Esophagus squamous epithelium (tissue), 4 donors: Measurements from ENCODE around the gene FOCAD.

Source experiments
- POLR2A ChIP-seq, 4 donors: fragments of 450-650 bp; IDR thresholded peaks; one replicate each; pipeline ENCODE4 v1.6.1; 2017; ENCODE audit warnings: antibody characterized with exemption in 4 of 4, mild to moderate bottlenecking in 4 of 4, moderate library complexity in 3 of 4
- TF ChIP-seq, protein P1 (sequence below), 6 experiments: fragments of 450-650 bp in 4 of 6; fragments of 200-600 bp in 2 of 6; sonication (generic) in 2 of 6; IDR thresholded peaks; one replicate each; pipeline ENCODE4 v1.5.1; 2016 to 2019; ENCODE audit warnings: antibody characterized with exemption in 6 of 6, mild to moderate bottlenecking in 4 of 6, moderate library complexity in 4 of 6

- TF ChIP-seq, protein P1, sequence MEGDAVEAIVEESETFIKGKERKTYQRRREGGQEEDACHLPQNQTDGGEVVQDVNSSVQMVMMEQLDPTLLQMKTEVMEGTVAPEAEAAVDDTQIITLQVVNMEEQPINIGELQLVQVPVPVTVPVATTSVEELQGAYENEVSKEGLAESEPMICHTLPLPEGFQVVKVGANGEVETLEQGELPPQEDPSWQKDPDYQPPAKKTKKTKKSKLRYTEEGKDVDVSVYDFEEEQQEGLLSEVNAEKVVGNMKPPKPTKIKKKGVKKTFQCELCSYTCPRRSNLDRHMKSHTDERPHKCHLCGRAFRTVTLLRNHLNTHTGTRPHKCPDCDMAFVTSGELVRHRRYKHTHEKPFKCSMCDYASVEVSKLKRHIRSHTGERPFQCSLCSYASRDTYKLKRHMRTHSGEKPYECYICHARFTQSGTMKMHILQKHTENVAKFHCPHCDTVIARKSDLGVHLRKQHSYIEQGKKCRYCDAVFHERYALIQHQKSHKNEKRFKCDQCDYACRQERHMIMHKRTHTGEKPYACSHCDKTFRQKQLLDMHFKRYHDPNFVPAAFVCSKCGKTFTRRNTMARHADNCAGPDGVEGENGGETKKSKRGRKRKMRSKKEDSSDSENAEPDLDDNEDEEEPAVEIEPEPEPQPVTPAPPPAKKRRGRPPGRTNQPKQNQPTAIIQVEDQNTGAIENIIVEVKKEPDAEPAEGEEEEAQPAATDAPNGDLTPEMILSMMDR (IDR thresholded peaks at IDR 0.05), result no peak
- no peak for TF ChIP-seq POLR2A (IDR thresholded peaks at IDR 0.05)
Observed at GRCh38 chr9:20863945-20864344, 179.9 kb downstream of the FOCAD start.
